Natural killer cell (primary cell): ENCODE results near the gene PLAAT2. TPM values are rescaled to one million over a fixed set of nuclear protein-coding genes. Genes with fewer than 3 reads are reported as not detected.
A peak's percentile ranks its signal among the peaks of the same experiment; 100 is the strongest.

Source experiments
- ATAC-seq, 3 donors: fragments of 150-1000 bp in 2 of 3; fragments of 200-7000 bp in 1 of 3; cut with Tn5 transposase; 1 replicate in 1 of 3; 2 replicates in 2 of 3; pipeline ENCODE4 v1.10.0; 2021; ENCODE audit warnings: mild to moderate bottlenecking in 2 of 3, moderate library complexity in 2 of 3
- DNase-seq, 2 donors: peaks; one replicate each; pipeline versions ENCODE4 v3.0.0 to v3.0.0-alpha.2; 2013 to 2021; ENCODE audit warnings: mixed read lengths in 1 of 2
- H3K27ac ChIP-seq: one replicate; pipeline ENCODE4 v1.5.1; 2013; ENCODE audit warnings: mild to moderate bottlenecking, low read length
- H3K27me3 ChIP-seq: one replicate; pipeline ENCODE4 v1.6.1; 2013; ENCODE audit warnings: low read length; ENCODE audit not compliant: control insufficient read depth, insufficient read depth
- H3K36me3 ChIP-seq: one replicate; pipeline ENCODE4 v1.6.1; 2013; ENCODE audit warnings: low read length; ENCODE audit not compliant: control insufficient read depth, insufficient read depth
- H3K4me1 ChIP-seq: one replicate; pipeline ENCODE4 v1.6.1; 2013; ENCODE audit warnings: low read length; ENCODE audit not compliant: control insufficient read depth, insufficient read depth
- H3K4me3 ChIP-seq: one replicate; pipeline ENCODE4 v1.5.1; 2013; ENCODE audit warnings: low read length
- H3K9me3 ChIP-seq: one replicate; pipeline ENCODE4 v1.6.1; 2013; ENCODE audit warnings: low read length; ENCODE audit not compliant: control insufficient read depth, insufficient read depth
- H3K27ac Mint-ChIP-seq, 2 donors: one replicate each; pipeline ENCODE4 v1.8.0; 2022; ENCODE audit warnings: mild to moderate bottlenecking in 2 of 2, mixed read lengths in 2 of 2, moderate library complexity in 1 of 2
- H3K27me3 Mint-ChIP-seq, 2 donors: one replicate each; pipeline ENCODE4 v1.8.0; 2022; ENCODE audit warnings: low read depth in 2 of 2, mixed read lengths in 2 of 2
- H3K36me3 Mint-ChIP-seq: one replicate; pipeline ENCODE4 v1.8.0; 2022; ENCODE audit warnings: mixed read lengths
- H3K4me1 Mint-ChIP-seq, 2 donors: one replicate each; pipeline ENCODE4 v1.8.0; 2022; ENCODE audit warnings: mixed read lengths in 2 of 2
- H3K4me3 Mint-ChIP-seq: one replicate; pipeline ENCODE4 v1.8.0; 2022; ENCODE audit warnings: mild to moderate bottlenecking, moderate library complexity, mixed read lengths
- H3K9me3 Mint-ChIP-seq, 2 donors: one replicate each; pipeline ENCODE4 v1.8.0; 2022; ENCODE audit warnings: mixed read lengths in 2 of 2
- WGBS: methylation state at CpG from one replicate; pipeline ENCODE4 v1.1.7; 2013; ENCODE audit warnings: missing lambda C conversion rate; ENCODE audit not compliant: insufficient coverage; 5-methylcytosine and 5-hydroxymethylcytosine counted together
- intact Hi-C: fragments of 100-400 bp; cut with micrococcal nuclease; formaldehyde crosslinking; loops from one replicate; pipeline ENCODE4 v1.14.2; 2022
- total RNA-seq, 4 donors: library from RNA; stranded (reverse); fragments of 120-200 nt in 1 of 4; gene quantifications; one replicate each; pipeline versions ENCODE4 v1.2.3 to v1.2.4, GENCODE V29; 2013 to 2022
- TF ChIP-seq, protein P1 (sequence below): fragments of 200-600 bp; IDR thresholded peaks from one replicate; pipeline ENCODE4 v1.8.0; 2022; ENCODE audit warnings: antibody characterized with exemption

Gene PLAAT2
- total RNA-seq, 3 donors from 2014 or later (not counting 1 experiment from before 2014, with no cell fraction given): 1.6 to 5.6 (median 4.6) TPM

DNA sequence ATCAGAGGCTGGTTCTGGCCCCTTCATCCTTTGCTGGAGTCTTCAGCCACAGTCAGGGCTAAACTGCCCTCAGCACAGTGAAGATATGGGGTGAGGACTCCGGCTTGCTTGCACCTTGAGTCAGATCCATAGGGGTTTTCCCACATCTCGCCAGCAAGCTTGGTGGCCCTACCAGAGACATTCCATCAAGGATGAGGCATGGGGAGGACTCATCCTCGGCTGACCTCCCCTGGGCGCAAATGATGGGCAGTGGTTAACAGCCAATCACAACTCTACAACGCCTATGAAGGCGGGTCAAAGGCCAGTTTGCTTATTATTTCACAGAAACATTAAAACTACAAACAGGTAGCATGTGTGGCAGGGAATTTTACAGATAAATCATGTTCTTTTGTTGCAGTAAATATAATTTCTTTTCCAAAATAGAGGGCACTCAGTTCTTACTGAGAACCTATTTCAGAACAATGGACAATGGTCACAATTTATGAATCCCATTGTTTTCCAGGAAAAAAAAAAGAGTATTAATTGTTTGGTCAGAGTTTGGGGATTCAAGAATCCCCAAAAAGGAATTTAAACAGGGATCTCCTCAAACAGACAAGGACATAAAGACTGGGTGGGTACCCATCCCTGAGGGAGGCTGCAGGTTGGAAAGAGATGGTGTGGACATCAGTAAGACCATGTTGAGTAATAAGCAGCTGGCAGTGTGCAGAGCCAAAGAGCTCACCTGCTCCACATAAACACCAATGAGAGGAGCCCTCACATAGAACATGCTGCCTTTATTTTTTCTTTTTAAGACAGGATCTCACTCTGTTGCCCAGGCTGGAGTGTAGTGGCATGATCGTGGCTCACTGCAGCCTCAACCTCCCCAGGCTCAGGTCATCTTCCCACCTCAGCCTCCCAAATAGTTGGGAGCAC is 36.3 kb upstream of the PLAAT2 start:
- no peak for DNase-seq
- intact Hi-C loops: no loop called here
- H3K4me3 Mint-ChIP-seq: no peak overlapping the region
- Histone ChIP-seq H3K4me3 (no peak overlapping the region), H3K4me1 (no peaks in the 10 kb centered on the region), H3K27ac (no peak overlapping the region), H3K27me3 (no peaks in the 10 kb centered on the region), H3K36me3 (no peaks in the 10 kb centered on the region), H3K9me3 (no peaks in the 10 kb centered on the region)
- WGBS: 87% methylated on average over 6 of the region's 7 CpGs
- no peak overlapping the region for H3K27ac Mint-ChIP-seq
- ATAC-seq: no peak
- no peaks in the 10 kb centered on the region for H3K36me3 Mint-ChIP-seq
- TF ChIP-seq, protein P1, sequence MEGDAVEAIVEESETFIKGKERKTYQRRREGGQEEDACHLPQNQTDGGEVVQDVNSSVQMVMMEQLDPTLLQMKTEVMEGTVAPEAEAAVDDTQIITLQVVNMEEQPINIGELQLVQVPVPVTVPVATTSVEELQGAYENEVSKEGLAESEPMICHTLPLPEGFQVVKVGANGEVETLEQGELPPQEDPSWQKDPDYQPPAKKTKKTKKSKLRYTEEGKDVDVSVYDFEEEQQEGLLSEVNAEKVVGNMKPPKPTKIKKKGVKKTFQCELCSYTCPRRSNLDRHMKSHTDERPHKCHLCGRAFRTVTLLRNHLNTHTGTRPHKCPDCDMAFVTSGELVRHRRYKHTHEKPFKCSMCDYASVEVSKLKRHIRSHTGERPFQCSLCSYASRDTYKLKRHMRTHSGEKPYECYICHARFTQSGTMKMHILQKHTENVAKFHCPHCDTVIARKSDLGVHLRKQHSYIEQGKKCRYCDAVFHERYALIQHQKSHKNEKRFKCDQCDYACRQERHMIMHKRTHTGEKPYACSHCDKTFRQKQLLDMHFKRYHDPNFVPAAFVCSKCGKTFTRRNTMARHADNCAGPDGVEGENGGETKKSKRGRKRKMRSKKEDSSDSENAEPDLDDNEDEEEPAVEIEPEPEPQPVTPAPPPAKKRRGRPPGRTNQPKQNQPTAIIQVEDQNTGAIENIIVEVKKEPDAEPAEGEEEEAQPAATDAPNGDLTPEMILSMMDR: no peak
- H3K4me1 Mint-ChIP-seq: peaks cover 8 to 14% of the 10 kb centered on the region in 2 donors
- no peaks in the 10 kb centered on the region for H3K27me3 Mint-ChIP-seq
- no peaks in the 10 kb centered on the region for H3K9me3 Mint-ChIP-seq

DNA sequence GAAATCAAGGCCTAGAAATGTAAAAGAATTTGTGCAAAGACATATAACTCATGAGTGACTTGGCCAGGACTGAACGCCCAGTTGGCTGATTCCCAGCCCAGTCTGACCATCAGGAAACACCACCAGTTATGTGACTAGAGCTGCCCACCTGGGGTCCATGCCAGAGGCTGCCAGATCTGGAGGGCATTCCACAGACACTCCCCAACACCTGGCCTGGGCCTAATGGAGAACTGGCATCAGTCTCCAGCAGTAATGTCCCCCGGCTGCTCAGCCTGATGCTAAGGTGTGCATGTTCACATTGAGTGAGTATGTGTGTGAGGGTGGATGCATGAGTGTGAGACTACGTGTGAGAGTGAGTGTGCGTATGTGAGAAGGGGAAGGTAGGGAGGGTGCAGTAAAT is 35.4 kb upstream of the PLAAT2 start:
- ATAC-seq (peak in 1 of 3 donors; percentile 35), DNase-seq (no peak)
- intact Hi-C loops: no loop called here
- no peaks in the 10 kb centered on the region for H3K27me3 ChIP-seq
- Mint-ChIP-seq H3K4me1 (peaks cover 15 to 21% of the 10 kb centered on the region in 2 donors), H3K36me3 (no peaks in the 10 kb centered on the region), H3K9me3 (no peaks in the 10 kb centered on the region), H3K27ac (peak overlapping the region; percentile 48 to 61), H3K4me3 (no peak overlapping the region), H3K27me3 (no peaks in the 10 kb centered on the region)
- no peak overlapping the region for H3K27ac ChIP-seq
- H3K36me3 ChIP-seq: peaks cover 3% of the 10 kb centered on the region
- H3K4me3 ChIP-seq: no peak overlapping the region
- H3K4me1 ChIP-seq: no peaks in the 10 kb centered on the region
- 91% methylated on average over 4 of the region's 4 CpGs for WGBS
- TF ChIP-seq, protein P1: no peak
- no peaks in the 10 kb centered on the region for H3K9me3 ChIP-seq

DNA sequence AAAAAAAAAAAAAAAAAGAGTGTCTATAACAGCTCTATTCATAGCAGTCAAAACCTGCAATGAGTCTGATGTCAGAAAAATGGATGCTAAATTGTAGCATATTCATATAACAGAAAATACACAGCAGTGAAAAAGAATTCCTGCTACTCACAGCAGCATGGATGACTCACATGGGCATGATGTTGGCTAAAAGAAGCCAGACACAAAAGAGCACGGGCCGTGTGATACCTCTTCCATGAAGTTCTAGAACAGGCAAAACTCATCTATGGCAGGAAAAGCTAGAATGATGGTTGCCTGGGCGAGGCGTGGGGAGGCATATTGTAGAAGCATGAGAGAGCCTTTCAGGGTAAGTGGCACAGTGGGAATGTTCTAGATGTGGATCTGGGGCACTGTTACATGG is 32.1 kb upstream of the PLAAT2 start:
- H3K9me3 ChIP-seq: no peaks in the 10 kb centered on the region

More for the DNA sequence above, 32.1 kb upstream of the PLAAT2 start:
- Histone ChIP-seq H3K4me3 (no peak overlapping the region), H3K27me3 (no peaks in the 10 kb centered on the region), H3K36me3 (peaks cover 7% of the 10 kb centered on the region), H3K4me1 (no peaks in the 10 kb centered on the region), H3K27ac (no peak overlapping the region)
- no peak overlapping the region for H3K27ac Mint-ChIP-seq
- no peaks in the 10 kb centered on the region for H3K36me3 Mint-ChIP-seq
- no peaks in the 10 kb centered on the region for H3K27me3 Mint-ChIP-seq
- peaks cover 22 to 26% of the 10 kb centered on the region in 2 donors for H3K4me1 Mint-ChIP-seq
- no peak overlapping the region for H3K4me3 Mint-ChIP-seq
- ATAC-seq (no peak), DNase-seq (no peak)
- intact Hi-C loops: no loop called here
- TF ChIP-seq, protein P1: no peak
- 96% methylated on average over 4 of the region's 4 CpGs for WGBS
- no peaks in the 10 kb centered on the region for H3K9me3 Mint-ChIP-seq
